Smooth muscle cell (in vitro differentiated cells): Measurements from ENCODE around the gene BRD4. TPM values are rescaled to one million over a fixed set of nuclear protein-coding genes. Genes with fewer than 3 reads are reported as not detected.

Experiments used
- DNase-seq: peaks from one replicate; lab custom pipeline; 2025; ENCODE audit not compliant: unreplicated experiment; lab: John Stamatoyannopoulos, UW
- H2AFZ ChIP-seq: fragments of 200-600 bp; sonication (generic); 2 replicates; pipeline ENCODE4 v1.6.0; 2016; ENCODE audit warnings: antibody characterized with exemption, low read depth, mild to moderate bottlenecking
- H3F3A ChIP-seq: fragments of 200-600 bp; sonication (generic); 2 replicates; pipeline ENCODE4 v1.6.0; 2017; ENCODE audit warnings: antibody characterized with exemption, low read depth
- H3K27ac ChIP-seq: fragments of 200-600 bp; sonication (generic); 2 replicates; pipeline ENCODE4 v1.5.1; 2016; ENCODE audit warnings: low read depth, mild to moderate bottlenecking
- H3K27me3 ChIP-seq: fragments of 200-600 bp; sonication (generic); 2 replicates; pipeline ENCODE4 v1.6.1; 2016; ENCODE audit warnings: low read depth, mild to moderate bottlenecking
- H3K36me3 ChIP-seq: fragments of 200-600 bp; sonication (generic); 2 replicates; pipeline ENCODE4 v1.5.1; 2016; ENCODE audit warnings: low read depth
- H3K4me1 ChIP-seq: fragments of 200-600 bp; sonication (generic); 2 replicates; pipeline ENCODE4 v1.5.1; 2016; ENCODE audit warnings: low read depth
- H3K4me2 ChIP-seq: fragments of 200-600 bp; sonication (generic); 2 replicates; pipeline ENCODE4 v1.6.0; 2016; ENCODE audit warnings: mild to moderate bottlenecking
- H3K4me3 ChIP-seq: fragments of 200-600 bp; sonication (generic); 2 replicates; pipeline ENCODE4 v1.5.1; 2016; ENCODE audit warnings: mild to moderate bottlenecking
- H3K79me2 ChIP-seq: fragments of 200-600 bp; sonication (generic); 2 replicates; pipeline ENCODE4 v1.6.0; 2016; ENCODE audit warnings: low read depth, mild to moderate bottlenecking
- H3K9ac ChIP-seq: fragments of 200-600 bp; sonication (generic); 2 replicates; pipeline ENCODE4 v1.6.0; 2016; ENCODE audit warnings: low read depth
- H3K9me3 ChIP-seq: fragments of 200-600 bp; sonication (generic); replicated peaks from 2 replicates; pipeline ENCODE4 v1.5.1; 2016; ENCODE audit warnings: low read depth
- H4K20me1 ChIP-seq: fragments of 200-600 bp; sonication (generic); 2 replicates; pipeline ENCODE4 v1.6.0; 2016; ENCODE audit warnings: low read depth
- CTCF ChIP-seq: fragments of 200-600 bp; sonication (generic); IDR thresholded peaks from 2 replicates; pipeline ENCODE4 v1.5.1; 2017; ENCODE audit warnings: borderline replicate concordance, mild to moderate bottlenecking, antibody characterized with exemption; ENCODE audit not compliant: insufficient read depth, poor library complexity, severe bottlenecking
- WGBS: methylation state at CpG from one replicate; pipeline ENCODE4 v1.1.7; 2016; ENCODE audit warnings: low lambda C conversion rate; 5-methylcytosine and 5-hydroxymethylcytosine counted together
- polyA plus RNA-seq: library from polyadenylated mRNA; unstranded; fragments of >200 nt; fragmentation: Nextera tagmentation; extraction: Ambion mirVana; gene quantifications from 2 replicates; pipeline ENCODE4 v1.2.1, GENCODE V29; 2016
- total RNA-seq: library from RNA; depleted of rRNA; stranded (reverse); fragments of >200 nt; gene quantifications from 2 replicates; pipeline ENCODE4 v1.2.3, GENCODE V29; 2014

The BRD4 gene
- total and polyA plus RNA-seq, 2 experiments from 2014 or later = 24.1 to 102 TPM

GRCh38 chr19:15297416-15298224 is 34.7 kb downstream of the BRD4 start:
- peaks cover 38% of the 10 kb centered on the region for H3F3A ChIP-seq
- H3K36me3 ChIP-seq = no peaks in the 10 kb centered on the region
- H2AFZ ChIP-seq = no peak overlapping the region
- peaks cover 100% of the 10 kb centered on the region for H3K79me2 ChIP-seq
- TF ChIP-seq CTCF = no peak
- 50% methylated on average over 10 of the region's 10 CpGs for WGBS
- H3K9ac ChIP-seq = peak overlapping the region; percentile 31
- peak overlapping the region; percentile 45 for H3K4me2 ChIP-seq
- H4K20me1 ChIP-seq = peaks cover 100% of the 10 kb centered on the region
- no peak overlapping the region for H3K4me3 ChIP-seq
- DNase-seq = no peak
- H3K4me1 ChIP-seq = peaks cover 44% of the 10 kb centered on the region
- H3K9me3 ChIP-seq = no peaks in the 10 kb centered on the region
- H3K27ac ChIP-seq = peak overlapping the region; percentile 98
- H3K27me3 ChIP-seq = no peaks in the 10 kb centered on the region

- Histone ChIP-seq H2AFZ (no peak overlapping the region), H3K79me2 (peaks cover 100% of the 10 kb centered on the region), H3K27me3 (no peaks in the 10 kb centered on the region), H3K27ac (peak overlapping the region; percentile 98), H3K36me3 (no peaks in the 10 kb centered on the region), H3K9ac (peak overlapping the region; percentile 31), H3K4me1 (peaks cover 44% of the 10 kb centered on the region), H3K9me3 (no peaks in the 10 kb centered on the region), H3K4me2 (peak overlapping the region; percentile 45), H4K20me1 (peaks cover 100% of the 10 kb centered on the region), H3F3A (peaks cover 38% of the 10 kb centered on the region), H3K4me3 (no peak overlapping the region)
- no peak for DNase-seq
- no peak for TF ChIP-seq CTCF
- WGBS = 51% methylated on average over 7 of the region's 7 CpGs
These were observed 35.4 kb downstream of the BRD4 start for GRCh38 chr19:15296841-15297415.

DNA sequence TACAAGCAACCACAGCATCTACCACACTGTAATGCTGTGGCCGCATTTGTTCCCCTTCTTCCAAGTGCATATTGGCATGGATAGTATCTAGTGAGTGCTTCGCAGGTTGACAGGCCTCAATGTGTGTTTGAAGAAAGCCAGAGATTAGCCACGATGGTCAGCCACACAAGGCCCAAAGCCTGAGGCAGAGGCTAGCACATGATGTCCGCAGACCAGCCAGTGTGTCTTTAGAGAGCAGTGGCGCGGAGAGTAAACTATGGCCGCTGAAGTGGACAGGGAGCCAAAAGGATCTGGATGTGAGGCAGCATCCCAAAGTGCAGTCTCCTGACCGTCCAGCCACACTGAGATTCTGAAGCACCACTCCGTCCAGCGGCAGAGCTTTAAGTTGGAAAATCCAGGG is 36.0 kb downstream of the BRD4 start:
- H3K4me3 ChIP-seq = no peak overlapping the region
- H4K20me1 ChIP-seq = peaks cover 100% of the 10 kb centered on the region
- TF ChIP-seq CTCF = no peak
- peak overlapping the region; percentile 31 for H3K9ac ChIP-seq
- peaks cover 38% of the 10 kb centered on the region for H3F3A ChIP-seq
- H3K4me1 ChIP-seq = peaks cover 44% of the 10 kb centered on the region
- H3K36me3 ChIP-seq = no peaks in the 10 kb centered on the region
- H3K27me3 ChIP-seq = no peaks in the 10 kb centered on the region
- DNase-seq = no peak
- 48% methylated on average over 10 of the region's 10 CpGs for WGBS
- no peak overlapping the region for H2AFZ ChIP-seq
- no peaks in the 10 kb centered on the region for H3K9me3 ChIP-seq
- peak overlapping the region; percentile 45 for H3K4me2 ChIP-seq
- peaks cover 100% of the 10 kb centered on the region for H3K79me2 ChIP-seq
- H3K27ac ChIP-seq = peak overlapping the region; percentile 98
